Mammary epithelial cell (primary cell): Measurements from ENCODE around the gene TSPEAR.

ENCODE experiments used
- EZH2 ChIP-seq: IDR thresholded peaks from 2 replicates; pipeline ENCODE4 v1.6.1; 2012; ENCODE audit warnings: low read length, inconsistent platforms, borderline replicate concordance
- TF ChIP-seq, protein P1 (sequence below), 2 donors: IDR thresholded peaks in 1 of 2; conservative IDR thresholded peaks in 1 of 2; 2 replicates each; pipeline ENCODE4 v1.5.1; 2011 to 2012; ENCODE audit warnings: inconsistent platforms in 2 of 2, low read length in 2 of 2, mild to moderate bottlenecking in 2 of 2, control low read depth in 1 of 2, low read depth in 1 of 2; ENCODE audit not compliant: insufficient read depth in 1 of 2; ENCODE audit errors: extremely low read depth in 1 of 2

DNA sequence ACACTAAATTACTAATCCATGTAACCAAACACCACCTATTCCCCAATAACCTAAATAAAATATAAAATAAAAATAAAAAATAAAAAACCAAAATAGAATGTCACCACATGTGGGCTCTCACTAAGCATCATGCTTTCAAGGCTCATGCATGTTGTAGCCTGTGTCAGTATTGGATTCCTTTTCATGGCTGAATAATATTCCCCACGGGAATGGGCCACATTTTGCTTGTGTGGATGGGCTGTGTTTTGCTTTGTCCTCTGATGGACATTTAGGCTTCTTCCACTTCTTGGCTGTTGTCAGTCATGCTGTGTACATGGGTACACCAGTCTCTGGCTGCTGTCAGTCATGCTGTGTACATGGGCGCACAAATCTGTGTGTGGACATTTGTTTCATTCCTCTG is 122.3 kb downstream of the TSPEAR start:
- TF ChIP-seq, protein P1, sequence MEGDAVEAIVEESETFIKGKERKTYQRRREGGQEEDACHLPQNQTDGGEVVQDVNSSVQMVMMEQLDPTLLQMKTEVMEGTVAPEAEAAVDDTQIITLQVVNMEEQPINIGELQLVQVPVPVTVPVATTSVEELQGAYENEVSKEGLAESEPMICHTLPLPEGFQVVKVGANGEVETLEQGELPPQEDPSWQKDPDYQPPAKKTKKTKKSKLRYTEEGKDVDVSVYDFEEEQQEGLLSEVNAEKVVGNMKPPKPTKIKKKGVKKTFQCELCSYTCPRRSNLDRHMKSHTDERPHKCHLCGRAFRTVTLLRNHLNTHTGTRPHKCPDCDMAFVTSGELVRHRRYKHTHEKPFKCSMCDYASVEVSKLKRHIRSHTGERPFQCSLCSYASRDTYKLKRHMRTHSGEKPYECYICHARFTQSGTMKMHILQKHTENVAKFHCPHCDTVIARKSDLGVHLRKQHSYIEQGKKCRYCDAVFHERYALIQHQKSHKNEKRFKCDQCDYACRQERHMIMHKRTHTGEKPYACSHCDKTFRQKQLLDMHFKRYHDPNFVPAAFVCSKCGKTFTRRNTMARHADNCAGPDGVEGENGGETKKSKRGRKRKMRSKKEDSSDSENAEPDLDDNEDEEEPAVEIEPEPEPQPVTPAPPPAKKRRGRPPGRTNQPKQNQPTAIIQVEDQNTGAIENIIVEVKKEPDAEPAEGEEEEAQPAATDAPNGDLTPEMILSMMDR (conservative IDR thresholded peaks at IDR 0.05 in 1 of 2, IDR thresholded peaks at IDR 0.05 in 1 of 2; ENCODE audit: extremely low read depth in 1 of 2, insufficient read depth in 1 of 2, low read depth in 1 of 2, low read length in 2 of 2): no peak
- no peak for TF ChIP-seq EZH2
